MM.1S (cell line): ENCODE results near the gene WDR45B.

Experiments used
- DNase-seq: peaks from one replicate; pipeline ENCODE4 v3.0.0-alpha.2; 2015
- H2AFZ ChIP-seq: fragments of 300-600 bp; sonication (generic); 2 replicates; pipeline ENCODE4 v1.6.0; 2016; ENCODE audit warnings: antibody characterized with exemption, low read length
- H3F3A ChIP-seq: fragments of 300-600 bp; sonication (generic); 2 replicates; pipeline ENCODE4 v1.6.1; 2016; ENCODE audit warnings: mild to moderate bottlenecking, antibody characterized with exemption, low read length, moderate library complexity, mixed read lengths; ENCODE audit not compliant: insufficient read depth
- H3K27ac ChIP-seq: fragments of 300-600 bp; sonication (generic); 2 replicates; pipeline ENCODE4 v1.5.1; 2016; ENCODE audit warnings: mild to moderate bottlenecking, low read length
- H3K27me3 ChIP-seq: fragments of 300-600 bp; sonication (generic); replicated peaks from 2 replicates; pipeline ENCODE4 v1.6.0; 2016; ENCODE audit warnings: low read length; ENCODE audit not compliant: insufficient read depth
- H3K36me3 ChIP-seq: fragments of 300-600 bp; sonication (generic); replicated peaks from 2 replicates; pipeline ENCODE4 v1.6.1; 2016; ENCODE audit warnings: mild to moderate bottlenecking, low read length, mixed read lengths; ENCODE audit not compliant: insufficient read depth
- H3K4me1 ChIP-seq: fragments of 300-600 bp; sonication (generic); 2 replicates; pipeline ENCODE4 v1.6.1; 2016; ENCODE audit warnings: low read length, mixed read lengths
- H3K4me2 ChIP-seq: fragments of 300-600 bp; sonication (generic); 2 replicates; pipeline ENCODE4 v1.6.0; 2016; ENCODE audit warnings: low read depth, low read length
- H3K4me3 ChIP-seq: fragments of 300-600 bp; sonication (generic); 2 replicates; pipeline ENCODE4 v1.5.1; 2016; ENCODE audit warnings: low read length, mixed read lengths
- H3K79me2 ChIP-seq: fragments of 300-600 bp; sonication (generic); 2 replicates; pipeline ENCODE4 v1.6.1; 2016; ENCODE audit warnings: mixed run types, low read length, mixed read lengths
- H3K9ac ChIP-seq: fragments of 300-600 bp; sonication (generic); 2 replicates; pipeline ENCODE4 v1.6.1; 2016; ENCODE audit warnings: low read length, mixed read lengths
- H3K9me2 ChIP-seq: fragments of 300-600 bp; sonication (generic); replicated peaks from 2 replicates; pipeline ENCODE4 v1.6.1; 2016; ENCODE audit warnings: mild to moderate bottlenecking, low read length, mixed read lengths; ENCODE audit not compliant: insufficient read depth
- H3K9me3 ChIP-seq: fragments of 300-600 bp; sonication (generic); replicated peaks from 2 replicates; pipeline ENCODE4 v1.6.1; 2016; ENCODE audit warnings: mild to moderate bottlenecking, low read length, mixed read lengths; ENCODE audit not compliant: insufficient read depth
- H4K20me1 ChIP-seq: fragments of 300-600 bp; sonication (generic); 2 replicates; pipeline ENCODE4 v1.6.1; 2016; ENCODE audit warnings: mild to moderate bottlenecking, low read length, moderate library complexity, mixed read lengths; ENCODE audit not compliant: insufficient read depth
- CTCF ChIP-seq: fragments of 300-600 bp; sonication (generic); IDR thresholded peaks from 2 replicates; pipeline ENCODE4 v1.5.1; 2016; ENCODE audit warnings: antibody characterized with exemption, low read length, mixed read lengths
- EZH2 ChIP-seq: fragments of 300-600 bp; sonication (generic); optimal IDR thresholded peaks from 2 replicates; pipeline ENCODE3; 2017; ENCODE audit warnings: low read depth, mild to moderate bottlenecking, antibody characterized with exemption, low read length, mixed read lengths
- EZH2phosphoT487 ChIP-seq: fragments of 300-600 bp; sonication (generic); IDR thresholded peaks from 2 replicates; pipeline ENCODE4 v1.6.1; 2018; ENCODE audit warnings: antibody characterized with exemption, low read length

The WDR45B gene

DNA sequence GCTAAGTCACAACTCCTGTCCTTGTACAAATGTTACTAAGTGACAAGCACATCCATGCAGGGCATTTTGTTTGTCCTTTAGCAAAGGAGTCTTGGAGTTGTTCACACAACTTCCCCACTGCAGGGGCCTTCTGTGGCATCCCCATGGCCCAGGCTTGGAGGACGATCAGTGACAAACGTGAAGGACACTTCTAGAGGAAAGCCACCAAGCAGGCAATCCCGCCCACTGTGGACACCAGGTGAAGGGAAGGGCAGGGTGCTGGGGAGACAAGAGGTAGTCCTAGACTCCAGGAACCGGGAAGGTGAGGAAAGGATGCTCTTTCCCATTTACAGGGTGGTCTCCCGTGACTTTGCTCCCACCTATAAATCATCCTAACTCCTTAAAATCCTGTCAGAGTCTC is 4.1 kb downstream of the WDR45B start:
- Histone ChIP-seq H3F3A (0 out of 2 replicates have a peak, but pooled peaks cover 5% of the 10 kb centered on the region), H3K9ac (no peak overlapping the region), H4K20me1 (peaks cover 5% of the 10 kb centered on the region; the same call in 1 of the 2 replicates), H2AFZ (no peak overlapping the region), H3K36me3 (no peaks in the 10 kb centered on the region), H3K79me2 (peaks cover 90% of the 10 kb centered on the region), H3K27me3 (no peaks in the 10 kb centered on the region), H3K27ac (no peak overlapping the region), H3K9me2 (no peaks in the 10 kb centered on the region), H3K4me2 (no peak overlapping the region), H3K9me3 (no peaks in the 10 kb centered on the region), H3K4me1 (no peaks in the 10 kb centered on the region), H3K4me3 (no peak overlapping the region)
- no peak for DNase-seq
- TF ChIP-seq EZH2phosphoT487, result no peak
- no peak for TF ChIP-seq CTCF
- no peak for TF ChIP-seq EZH2

DNA sequence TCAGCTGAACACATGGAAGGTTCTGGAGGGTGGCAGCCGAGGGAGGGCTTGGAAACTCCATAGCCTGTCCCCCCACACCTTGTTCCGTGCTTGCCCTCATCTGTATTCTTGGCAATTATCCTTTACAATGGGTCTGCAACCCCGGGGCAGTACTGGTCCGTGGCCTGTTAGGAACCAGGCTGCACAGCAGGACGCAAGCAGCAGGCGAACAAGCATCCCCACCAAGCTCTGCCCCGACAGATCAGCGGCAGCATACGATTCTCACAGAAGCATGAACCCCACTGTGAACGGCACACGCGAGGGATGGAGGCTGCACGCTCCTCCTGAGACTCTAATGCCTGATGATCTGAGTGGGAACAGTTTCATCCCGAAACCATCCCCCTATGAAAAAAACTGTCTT is 6.2 kb downstream of the WDR45B start:
- DNase-seq, result no peak
- Histone ChIP-seq H4K20me1 (peaks cover under 1% of the 10 kb centered on the region; the same call in 1 of the 2 replicates), H3K9ac (no peak overlapping the region), H3F3A (no peaks in the 10 kb centered on the region), H3K4me1 (no peaks in the 10 kb centered on the region), H3K27me3 (no peaks in the 10 kb centered on the region), H3K4me2 (no peak overlapping the region), H3K36me3 (no peaks in the 10 kb centered on the region), H3K4me3 (no peak overlapping the region), H3K79me2 (peaks cover 97% of the 10 kb centered on the region), H2AFZ (no peak overlapping the region), H3K9me2 (no peaks in the 10 kb centered on the region), H3K27ac (no peak overlapping the region), H3K9me3 (no peaks in the 10 kb centered on the region)
- no peak for TF ChIP-seq EZH2phosphoT487
- no peak for TF ChIP-seq EZH2
- no peak for TF ChIP-seq CTCF

- no peak overlapping the region for H3K9ac ChIP-seq
- DNase-seq, result no peak
Measured at GRCh38 chr17:82640036-82640435, 8.2 kb downstream of the WDR45B start.

More at GRCh38 chr17:82640036-82640435, 8.2 kb downstream of the WDR45B start:
- Histone ChIP-seq H4K20me1 (no peaks in the 10 kb centered on the region), H3K4me1 (no peaks in the 10 kb centered on the region), H3K9me3 (no peaks in the 10 kb centered on the region), H3K9me2 (no peaks in the 10 kb centered on the region), H2AFZ (no peak overlapping the region), H3K27me3 (no peaks in the 10 kb centered on the region), H3K4me2 (no peak overlapping the region), H3K27ac (no peak overlapping the region), H3K36me3 (no peaks in the 10 kb centered on the region), H3K79me2 (peaks cover 94% of the 10 kb centered on the region), H3F3A (no peaks in the 10 kb centered on the region), H3K4me3 (no peak overlapping the region)
- TF ChIP-seq EZH2phosphoT487 (no peak), CTCF (no peak), EZH2 (no peak)
